Activated CD8-positive, alpha-beta T cell treated with anti-CD3 and anti-CD28 coated beads, Interleukin-2, amount 10 ng/mL, durations not matched to agents 7 days and 5 days (primary cell): Measurements from ENCODE around the gene STAT5A. TPM values are rescaled to one million over a fixed set of nuclear protein-coding genes. Genes with fewer than 3 reads are reported as not detected.

ENCODE experiments used
- ATAC-seq: fragments of 150-1000 bp; cut with Tn5 transposase; one replicate; pipeline ENCODE4 v1.10.0; 2021; ENCODE audit warnings: moderate library complexity
- CTCF ChIA-PET: fragments of 350-600 bp; sonication (Branson Sonifier 250); formaldehyde crosslinking; loops from one replicate; lab custom pipeline; 2021; ENCODE audit warnings: antibody characterized with exemption; lab: Charles Lee
- POLR2A ChIA-PET: fragments of 350-600 bp; sonication (Branson Sonifier 250); formaldehyde crosslinking; loops from one replicate; lab custom pipeline; 2021; ENCODE audit warnings: antibody characterized with exemption; lab: Charles Lee
- DNase-seq: peaks from one replicate; pipeline ENCODE4 v3.0.0-alpha.2; 2020
- H3K27ac Mint-ChIP-seq: one replicate; pipeline ENCODE4 v1.8.0; 2021; ENCODE audit warnings: mild to moderate bottlenecking, mixed read lengths
- H3K27me3 Mint-ChIP-seq: one replicate; pipeline ENCODE4 v1.8.0; 2021; ENCODE audit warnings: low read depth, mixed read lengths
- H3K36me3 Mint-ChIP-seq: one replicate; pipeline ENCODE4 v1.8.0; 2021; ENCODE audit warnings: low read depth, mixed read lengths
- H3K4me1 Mint-ChIP-seq: one replicate; pipeline ENCODE4 v1.8.0; 2021; ENCODE audit warnings: low read depth, mixed read lengths
- H3K4me3 Mint-ChIP-seq: one replicate; pipeline ENCODE4 v1.8.0; 2021; ENCODE audit warnings: mild to moderate bottlenecking, mixed read lengths
- H3K9me3 Mint-ChIP-seq: one replicate; pipeline ENCODE4 v1.8.0; 2022; ENCODE audit warnings: mixed read lengths; ENCODE audit not compliant: insufficient read depth
- total RNA-seq, 2 experiments: library from RNA; stranded (reverse); gene quantifications; one replicate each; pipeline ENCODE4 v1.2.3, GENCODE V29; 2021

STAT5A gene
- total RNA-seq, 2 experiments from 2014 or later, result 117 to 119 TPM

DNA sequence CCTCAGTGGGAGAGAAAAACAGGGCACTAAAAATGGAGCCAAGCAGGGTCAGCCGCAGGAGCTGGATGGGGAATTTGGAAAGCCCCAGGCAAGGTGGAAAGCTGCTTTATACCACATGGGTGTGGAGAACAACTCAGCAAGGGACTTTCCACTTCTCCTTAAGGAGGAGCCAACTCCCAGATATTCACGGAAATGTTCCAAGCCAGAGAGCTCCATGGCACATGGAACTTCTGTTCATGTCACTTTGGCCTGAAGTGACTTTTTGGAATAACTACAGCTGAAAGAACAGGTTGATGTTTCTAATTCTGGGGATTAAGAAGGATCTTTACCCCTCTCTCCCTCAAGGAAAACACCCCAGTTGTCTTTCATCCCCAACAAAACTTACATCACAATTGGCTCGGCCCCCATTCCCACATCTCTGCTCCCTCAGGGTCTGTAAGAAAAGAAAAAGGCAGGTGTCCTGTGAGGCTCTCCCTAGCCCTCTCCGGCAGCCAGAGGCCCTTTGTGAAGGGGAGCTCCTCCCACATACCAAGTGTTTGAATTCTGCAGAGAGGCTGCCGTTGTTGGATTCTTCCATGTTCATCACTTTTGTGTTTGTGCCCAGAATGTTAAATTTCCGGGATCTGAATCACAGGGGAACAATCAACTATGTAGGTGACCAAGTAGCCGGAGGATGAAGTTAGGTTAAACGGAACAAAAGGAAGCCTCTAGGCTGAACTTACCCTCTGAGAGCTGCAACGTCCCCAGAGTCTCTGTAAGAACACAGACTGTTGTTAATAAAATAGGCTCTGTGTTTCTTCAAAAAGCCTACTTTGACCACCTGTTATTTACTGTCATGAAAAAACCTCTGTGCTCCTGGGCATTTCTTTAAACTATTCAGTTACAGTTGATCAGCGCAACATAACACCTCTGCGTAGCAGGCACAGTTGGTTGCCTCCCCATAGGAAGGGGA lies 41.0 kb downstream of the STAT5A start:
- no peak overlapping the region for H3K4me3 Mint-ChIP-seq
- H3K27ac Mint-ChIP-seq, result no peak overlapping the region
- no peak for ATAC-seq
- ChIA-PET POLR2A (interaction anchor here (0.8 to 2.1 kb wide), 2 partner anchors 60 to 73 kb away, joined by 5 read pairs; no protein-coding TSS in a partner anchor), CTCF (interaction anchor here (0.7 to 2.0 kb wide), 7 partner anchors 10 to 132 kb away, joined by 3 to 22 read pairs (median 3); no protein-coding TSS in a partner anchor)
- peaks cover 8% of the 10 kb centered on the region for H3K4me1 Mint-ChIP-seq
- DNase-seq, result no peak
- no peaks in the 10 kb centered on the region for H3K27me3 Mint-ChIP-seq
- H3K36me3 Mint-ChIP-seq, result peaks cover 51% of the 10 kb centered on the region
- H3K9me3 Mint-ChIP-seq, result no peaks in the 10 kb centered on the region

- Mint-ChIP-seq H3K4me3 (no peak overlapping the region), H3K4me1 (peaks cover 32% of the 10 kb centered on the region), H3K27me3 (no peaks in the 10 kb centered on the region), H3K9me3 (no peaks in the 10 kb centered on the region), H3K27ac (no peak overlapping the region), H3K36me3 (peaks cover 64% of the 10 kb centered on the region)
- ChIA-PET CTCF (interaction anchor here (1.2 to 4.6 kb wide), 5 partner anchors 9 to 194 kb away, joined by 3 to 33 read pairs (median 5); partner anchors contain the start of gene STAT3), POLR2A (no interaction called here)
- no peak for ATAC-seq
- no peak for DNase-seq
Measured at GRCh38 chr17:42333053-42333452, 44.8 kb downstream of the STAT5A start.

- no peak for ATAC-seq
- H3K27me3 Mint-ChIP-seq, result no peaks in the 10 kb centered on the region
Measured at GRCh38 chr17:42334677-42335076, 46.4 kb downstream of the STAT5A start.

DNA sequence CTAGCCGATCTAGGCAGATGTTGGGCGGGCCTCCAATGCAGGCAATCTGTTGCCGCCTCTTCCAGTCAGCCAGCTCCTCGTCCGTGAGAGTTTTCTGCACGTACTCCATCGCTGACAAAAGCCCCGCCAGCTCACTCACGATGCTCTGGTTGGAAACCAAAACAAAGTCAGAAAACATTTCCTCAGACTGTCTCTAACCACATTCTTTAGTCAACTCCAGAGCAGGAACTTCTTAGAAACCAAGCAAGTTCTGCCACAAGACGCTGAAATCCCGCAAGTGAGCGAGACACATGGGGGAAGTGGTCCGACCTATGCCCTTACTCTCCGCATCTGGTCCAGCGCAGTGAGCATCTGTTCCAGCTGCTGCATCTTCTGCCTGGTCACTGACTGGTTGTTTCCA lies 49.1 kb downstream of the STAT5A start:
- ChIA-PET CTCF (interaction anchor here (0.6 to 1.3 kb wide), 15 partner anchors 11 to 190 kb away, joined by 3 to 12 read pairs (median 4); partner anchors contain the start of gene STAT3), POLR2A (interaction anchor here (0.6 to 1.4 kb wide), 5 partner anchors 51 to 156 kb away, joined by 3 to 16 read pairs (median 3); partner anchors contain the start of gene STAT3)
- Mint-ChIP-seq H3K4me1 (peaks cover 67% of the 10 kb centered on the region), H3K27me3 (no peaks in the 10 kb centered on the region), H3K4me3 (peak overlapping the region; percentile 51), H3K36me3 (peaks cover 67% of the 10 kb centered on the region), H3K9me3 (no peaks in the 10 kb centered on the region), H3K27ac (peak overlapping the region; percentile 81)
- DNase-seq, result peak; percentile 87
- ATAC-seq, result peak; percentile 83

More at GRCh38 chr17:42334677-42335076, 46.4 kb downstream of the STAT5A start:
- ChIA-PET CTCF (interaction anchor here (1.2 to 4.6 kb wide), 8 partner anchors 11 to 71 kb away, joined by 3 to 33 read pairs (median 10); partner anchors contain the start of gene STAT3), POLR2A (interaction anchor here (2.0 kb wide), 1 partner anchor 54 kb away, joined by 12 read pairs; the partner anchor contains the start of gene STAT3)
- Mint-ChIP-seq H3K4me1 (peaks cover 45% of the 10 kb centered on the region), H3K9me3 (no peaks in the 10 kb centered on the region), H3K4me3 (no peak overlapping the region), H3K27ac (no peak overlapping the region), H3K36me3 (peaks cover 63% of the 10 kb centered on the region)
- DNase-seq, result no peak

DNA sequence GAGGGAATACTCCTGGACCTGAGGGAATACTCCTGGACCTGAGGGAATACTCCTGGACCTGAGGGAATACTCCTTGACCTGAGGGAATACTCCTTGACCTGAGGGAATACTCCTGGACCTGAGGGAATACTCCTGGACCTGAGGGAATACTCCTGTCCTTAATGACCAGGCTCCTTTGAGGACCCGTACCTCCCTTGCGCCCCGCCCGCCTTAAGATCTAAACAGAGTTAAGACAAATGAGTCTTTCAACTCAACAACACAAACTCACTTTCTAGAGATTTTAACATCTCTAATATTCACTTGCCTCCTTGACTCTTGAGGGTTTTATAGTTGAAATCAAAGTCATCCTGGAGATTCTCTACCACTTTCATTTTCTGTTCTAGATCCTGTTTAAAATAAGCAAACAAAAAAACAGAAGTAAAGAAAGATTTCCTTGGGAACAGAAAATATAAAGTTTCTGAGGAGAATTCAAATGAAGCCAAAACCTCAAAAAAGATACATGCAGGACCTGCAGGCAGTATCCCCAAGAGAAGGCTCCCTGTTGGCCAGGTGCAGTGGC lies 50.2 kb downstream of the STAT5A start:
- POLR2A ChIA-PET, result interaction anchor here (0.8 to 3.0 kb wide), 2 partner anchors 20 to 50 kb away, joined by 3 to 24 read pairs; partner anchors contain the start of gene STAT3
- no peaks in the 10 kb centered on the region for H3K27me3 Mint-ChIP-seq
- H3K9me3 Mint-ChIP-seq, result no peaks in the 10 kb centered on the region
- CTCF ChIA-PET, result interaction anchor here (4.3 kb wide), 1 partner anchor 16 kb away, joined by 27 read pairs; no protein-coding TSS in a partner anchor
- peaks cover 73% of the 10 kb centered on the region for H3K4me1 Mint-ChIP-seq
- peaks cover 66% of the 10 kb centered on the region for H3K36me3 Mint-ChIP-seq
- no peak for DNase-seq
- peak overlapping the region; percentile 36 for H3K4me3 Mint-ChIP-seq
- peak overlapping the region; percentile 61 for H3K27ac Mint-ChIP-seq
- no peak for ATAC-seq

DNA sequence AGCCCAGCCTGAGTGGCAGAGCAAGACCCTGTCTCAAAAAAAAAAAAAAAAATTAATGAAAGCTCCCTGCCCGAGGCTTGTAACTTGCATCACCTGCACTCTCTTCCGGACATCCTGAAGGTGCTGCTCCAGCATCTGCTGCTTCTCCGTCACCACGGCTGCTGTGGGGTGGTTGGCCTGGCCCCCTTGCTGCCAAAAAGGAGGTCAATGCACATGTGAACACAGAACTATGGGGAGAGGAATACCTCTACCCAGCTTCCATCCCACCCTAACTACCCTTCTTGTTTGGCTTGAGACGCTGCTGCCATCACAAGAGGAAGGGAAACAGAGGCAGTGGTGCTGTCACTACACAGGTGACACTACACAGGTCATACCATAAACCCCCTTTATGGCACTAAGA lies 50.9 kb downstream of the STAT5A start:
- CTCF ChIA-PET, result interaction anchor here (0.8 to 4.3 kb wide), 6 partner anchors 10 to 117 kb away, joined by 3 to 27 read pairs (median 9); no protein-coding TSS in a partner anchor
- Mint-ChIP-seq H3K36me3 (peaks cover 66% of the 10 kb centered on the region), H3K9me3 (no peaks in the 10 kb centered on the region), H3K27me3 (no peaks in the 10 kb centered on the region), H3K4me1 (peaks cover 74% of the 10 kb centered on the region), H3K27ac (peak overlapping the region; percentile 62), H3K4me3 (no peak overlapping the region)
- POLR2A ChIA-PET, result interaction anchor here (0.8 to 3.0 kb wide), 2 partner anchors 20 to 49 kb away, joined by 3 to 24 read pairs; partner anchors contain the start of gene STAT3
- no peak for DNase-seq
- no peak for ATAC-seq

DNA sequence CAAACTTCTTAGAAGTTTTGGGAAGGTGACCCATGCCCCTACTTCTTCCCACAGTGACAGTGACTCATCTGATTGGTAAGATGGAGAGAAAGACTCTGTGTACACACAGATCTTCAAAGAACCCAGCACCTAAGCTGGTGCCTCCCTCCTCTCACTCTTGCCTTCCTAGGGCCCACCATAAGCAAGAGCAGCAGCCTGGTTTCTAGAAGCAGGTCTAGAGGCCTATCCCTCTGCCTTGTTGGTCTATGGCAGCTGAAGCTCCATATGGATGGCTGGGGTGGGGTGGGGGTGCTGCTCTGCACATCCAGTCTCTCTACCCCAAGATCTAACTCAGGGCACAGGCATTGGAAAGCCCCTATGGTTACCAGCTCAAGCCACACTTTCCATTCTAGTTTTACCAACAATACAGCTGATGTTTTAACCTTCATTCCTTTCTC lies 52.4 kb downstream of the STAT5A start:
- no peaks in the 10 kb centered on the region for H3K9me3 Mint-ChIP-seq
- peaks cover 63% of the 10 kb centered on the region for H3K4me1 Mint-ChIP-seq
- H3K27ac Mint-ChIP-seq, result peak overlapping the region; percentile 62
- ChIA-PET CTCF (interaction anchor here (0.6 to 4.3 kb wide), 13 partner anchors 10 to 1143 kb away, joined by 3 to 27 read pairs (median 4); partner anchors contain the start of genes DHX8 and STAT3), POLR2A (interaction anchor here (0.9 to 3.0 kb wide), 2 partner anchors 21 to 48 kb away, joined by 4 to 24 read pairs; partner anchors contain the start of gene STAT3)
- H3K4me3 Mint-ChIP-seq, result no peak overlapping the region
- ATAC-seq (peak; percentile 36), DNase-seq (peak; percentile 42)
- H3K36me3 Mint-ChIP-seq, result peaks cover 61% of the 10 kb centered on the region
- H3K27me3 Mint-ChIP-seq, result no peaks in the 10 kb centered on the region

GRCh38 chr17:42341568-42341967 lies 53.3 kb downstream of the STAT5A start:
- CTCF ChIA-PET, result interaction anchor here (1.3 to 4.3 kb wide), 7 partner anchors 13 to 176 kb away, joined by 3 to 27 read pairs (median 5); partner anchors contain the start of gene STAT3
- H3K9me3 Mint-ChIP-seq, result no peaks in the 10 kb centered on the region
- ATAC-seq (no peak), DNase-seq (no peak)
- peak overlapping the region; percentile 62 for H3K27ac Mint-ChIP-seq
- no peaks in the 10 kb centered on the region for H3K27me3 Mint-ChIP-seq
- H3K4me3 Mint-ChIP-seq, result no peak overlapping the region
- peaks cover 65% of the 10 kb centered on the region for H3K36me3 Mint-ChIP-seq
- POLR2A ChIA-PET, result interaction anchor here (3.0 kb wide), 1 partner anchor 47 kb away, joined by 24 read pairs; the partner anchor contains the start of gene STAT3
- H3K4me1 Mint-ChIP-seq, result peaks cover 59% of the 10 kb centered on the region

- Mint-ChIP-seq H3K27me3 (no peaks in the 10 kb centered on the region), H3K4me3 (no peak overlapping the region), H3K4me1 (peaks cover 56% of the 10 kb centered on the region), H3K9me3 (no peaks in the 10 kb centered on the region), H3K36me3 (peaks cover 65% of the 10 kb centered on the region), H3K27ac (peak overlapping the region; percentile 62)
- ChIA-PET CTCF (interaction anchor here (0.9 to 4.3 kb wide), 8 partner anchors 11 to 64 kb away, joined by 3 to 27 read pairs (median 4); no protein-coding TSS in a partner anchor), POLR2A (interaction anchor here (0.8 to 1.2 kb wide), 3 partner anchors 19 to 46 kb away, joined by 3 to 5 read pairs (median 4); partner anchors contain the start of gene STAT3)
- ATAC-seq (peak; percentile 66), DNase-seq (peak; percentile 59)
Measured at GRCh38 chr17:42342242-42343008, 54.1 kb downstream of the STAT5A start.

DNA sequence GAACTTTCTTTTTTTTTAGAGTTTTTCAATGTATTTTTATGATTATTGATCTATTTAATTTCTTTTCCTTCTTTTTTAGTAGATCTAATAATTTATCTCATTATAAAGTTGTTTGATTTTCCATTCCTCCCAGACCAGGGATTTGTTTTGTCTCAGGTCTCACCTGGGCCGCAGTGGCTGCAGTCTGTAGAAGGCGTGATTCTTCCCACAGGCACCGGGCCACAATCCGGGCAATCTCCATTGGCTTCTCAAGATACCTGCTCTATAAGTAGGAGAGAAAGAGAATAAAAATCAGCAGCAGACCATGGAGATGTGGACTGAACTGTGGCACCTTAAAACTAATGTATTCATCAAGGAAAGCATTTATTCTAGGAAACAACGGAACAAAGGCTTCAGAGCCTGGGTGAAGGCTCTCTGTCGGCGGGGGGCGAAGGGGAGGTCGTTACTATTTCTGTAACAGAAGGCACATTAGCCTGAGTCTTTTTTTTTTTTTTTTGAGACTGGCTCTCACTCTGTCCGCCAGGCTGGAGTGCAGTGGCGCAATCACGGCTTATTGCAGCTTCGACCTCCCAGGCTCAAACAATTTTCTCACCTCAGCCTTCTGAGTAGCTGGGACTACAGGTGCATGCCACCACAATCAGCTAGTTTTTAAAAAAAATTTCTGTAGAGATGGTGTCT lies 57.2 kb downstream of the STAT5A start:
- no peak for ATAC-seq
- DNase-seq, result no peak
- no peak overlapping the region for H3K4me3 Mint-ChIP-seq
- no peak overlapping the region for H3K27ac Mint-ChIP-seq
- no peaks in the 10 kb centered on the region for H3K9me3 Mint-ChIP-seq
- no peaks in the 10 kb centered on the region for H3K27me3 Mint-ChIP-seq
- ChIA-PET CTCF (interaction anchor here (1.2 to 1.7 kb wide), 2 partner anchors 12 to 14 kb away, joined by 4 to 5 read pairs; no protein-coding TSS in a partner anchor), POLR2A (interaction anchor here (0.8 kb wide), 1 partner anchor 13 kb away, joined by 5 read pairs; no protein-coding TSS in a partner anchor)
- H3K4me1 Mint-ChIP-seq, result peaks cover 57% of the 10 kb centered on the region
- H3K36me3 Mint-ChIP-seq, result peaks cover 58% of the 10 kb centered on the region
